Mesothelial cell of epicardium (in vitro differentiated cells): ENCODE measurements around the gene ZNF3. TPM values are rescaled to one million over a fixed set of nuclear protein-coding genes. Genes with fewer than 3 reads are reported as not detected.

Source experiments
- DNase-seq, 2 experiments: peaks; one replicate each; pipeline ENCODE4 v3.0.0; 2021; ENCODE audit warnings: low spot score in 2 of 2; ENCODE audit not compliant: unreplicated experiment in 2 of 2
- H3K27ac Mint-ChIP-seq: 2 replicates; pipeline ENCODE4 v1.8.0; 2021; ENCODE audit warnings: mixed read lengths
- H3K27me3 Mint-ChIP-seq: 2 replicates; pipeline ENCODE4 v1.8.0; 2021; ENCODE audit warnings: low read depth, mixed read lengths
- H3K36me3 Mint-ChIP-seq: 2 replicates; pipeline ENCODE4 v1.8.0; 2021; ENCODE audit warnings: mixed read lengths
- H3K4me1 Mint-ChIP-seq: 2 replicates; pipeline ENCODE4 v1.8.0; 2021; ENCODE audit warnings: mixed read lengths
- H3K4me3 Mint-ChIP-seq: 2 replicates; pipeline ENCODE4 v1.8.0; 2021; ENCODE audit warnings: mild to moderate bottlenecking, moderate library complexity, mixed read lengths
- H3K9me3 Mint-ChIP-seq: 2 replicates; pipeline ENCODE4 v1.8.0; 2021; ENCODE audit warnings: mixed read lengths
- total RNA-seq: library from RNA; stranded (reverse); gene quantifications from 3 replicates; pipeline ENCODE4 v1.2.1, GENCODE V29; 2021
- TF ChIP-seq, protein P1 (sequence below): fragments of 200-600 bp; sonication (generic); IDR thresholded peaks from one replicate; pipeline ENCODE4 v1.5.0; 2021; ENCODE audit warnings: antibody characterized with exemption; ENCODE audit not compliant: unreplicated experiment

ZNF3 gene
- total RNA-seq, 1 donor from 2014 or later = 85.9 TPM

GRCh38 chr7:100099452-100099851 is 17.9 kb upstream of the ZNF3 start:
- H3K27me3 Mint-ChIP-seq = no peaks in the 10 kb centered on the region

DNA sequence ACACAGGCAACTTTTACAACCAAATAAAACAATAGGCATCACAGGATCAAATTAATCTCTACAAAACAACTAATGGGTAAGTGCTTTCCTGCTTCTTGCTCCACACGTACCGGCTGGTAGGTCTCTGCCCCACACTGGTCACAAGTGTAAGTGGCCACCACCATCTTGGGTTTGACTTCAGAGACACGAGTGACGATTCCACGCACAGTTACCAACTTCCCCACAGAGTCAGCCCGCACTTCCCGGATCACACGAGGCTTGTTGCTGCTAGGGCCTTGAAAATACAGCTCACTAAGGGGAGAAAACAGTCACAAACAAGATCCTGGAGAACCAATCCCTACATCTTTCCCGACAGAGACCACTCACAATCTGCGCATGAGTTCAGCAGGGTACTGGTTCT is 17.4 kb upstream of the ZNF3 start:
- peak overlapping the region; percentile 99 for H3K27ac Mint-ChIP-seq
- H3K4me1 Mint-ChIP-seq = peaks cover 36% of the 10 kb centered on the region
- no peaks in the 10 kb centered on the region for H3K27me3 Mint-ChIP-seq
- no peaks in the 10 kb centered on the region for H3K9me3 Mint-ChIP-seq
- H3K36me3 Mint-ChIP-seq = peaks cover 40% of the 10 kb centered on the region
- TF ChIP-seq, protein P1, sequence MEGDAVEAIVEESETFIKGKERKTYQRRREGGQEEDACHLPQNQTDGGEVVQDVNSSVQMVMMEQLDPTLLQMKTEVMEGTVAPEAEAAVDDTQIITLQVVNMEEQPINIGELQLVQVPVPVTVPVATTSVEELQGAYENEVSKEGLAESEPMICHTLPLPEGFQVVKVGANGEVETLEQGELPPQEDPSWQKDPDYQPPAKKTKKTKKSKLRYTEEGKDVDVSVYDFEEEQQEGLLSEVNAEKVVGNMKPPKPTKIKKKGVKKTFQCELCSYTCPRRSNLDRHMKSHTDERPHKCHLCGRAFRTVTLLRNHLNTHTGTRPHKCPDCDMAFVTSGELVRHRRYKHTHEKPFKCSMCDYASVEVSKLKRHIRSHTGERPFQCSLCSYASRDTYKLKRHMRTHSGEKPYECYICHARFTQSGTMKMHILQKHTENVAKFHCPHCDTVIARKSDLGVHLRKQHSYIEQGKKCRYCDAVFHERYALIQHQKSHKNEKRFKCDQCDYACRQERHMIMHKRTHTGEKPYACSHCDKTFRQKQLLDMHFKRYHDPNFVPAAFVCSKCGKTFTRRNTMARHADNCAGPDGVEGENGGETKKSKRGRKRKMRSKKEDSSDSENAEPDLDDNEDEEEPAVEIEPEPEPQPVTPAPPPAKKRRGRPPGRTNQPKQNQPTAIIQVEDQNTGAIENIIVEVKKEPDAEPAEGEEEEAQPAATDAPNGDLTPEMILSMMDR = no peak
- no peak for DNase-seq
- H3K4me3 Mint-ChIP-seq = peak overlapping the region; percentile 89

More at GRCh38 chr7:100099452-100099851, 17.9 kb upstream of the ZNF3 start:
- H3K9me3 Mint-ChIP-seq = no peaks in the 10 kb centered on the region
- DNase-seq = no peak
- H3K36me3 Mint-ChIP-seq = peaks cover 40% of the 10 kb centered on the region
- peak overlapping the region; percentile 89 for H3K4me3 Mint-ChIP-seq
- H3K4me1 Mint-ChIP-seq = peaks cover 36% of the 10 kb centered on the region
- H3K27ac Mint-ChIP-seq = peak overlapping the region; percentile 99
- TF ChIP-seq, protein P1 = no peak

DNA sequence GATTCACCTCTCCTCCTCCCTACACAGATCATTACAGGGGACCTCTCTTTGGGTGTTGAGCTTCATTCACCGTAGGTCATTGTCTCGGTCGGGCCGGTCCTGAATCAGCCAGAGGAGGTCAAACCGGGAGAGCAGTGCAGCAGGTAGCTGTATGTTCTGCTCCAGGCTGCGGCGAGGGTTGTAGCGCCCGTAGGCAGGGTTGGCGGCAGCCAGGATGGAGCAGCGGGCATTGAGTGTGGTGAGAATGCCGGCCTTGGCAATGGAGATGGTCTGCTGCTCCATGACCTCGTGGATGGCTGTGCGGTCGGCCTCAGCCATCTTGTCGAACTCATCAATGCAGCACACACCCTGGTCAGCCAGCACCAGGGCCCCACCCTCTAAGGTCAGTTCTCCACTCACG is 14.2 kb upstream of the ZNF3 start:
- TF ChIP-seq, protein P1 = no peak
- no peaks in the 10 kb centered on the region for H3K9me3 Mint-ChIP-seq
- H3K36me3 Mint-ChIP-seq = peaks cover 71% of the 10 kb centered on the region
- peaks cover 29% of the 10 kb centered on the region for H3K4me1 Mint-ChIP-seq
- H3K27me3 Mint-ChIP-seq = no peaks in the 10 kb centered on the region
- peak overlapping the region; percentile 15 for H3K4me3 Mint-ChIP-seq
- no peak for DNase-seq
- H3K27ac Mint-ChIP-seq = peak overlapping the region; percentile 64

DNA sequence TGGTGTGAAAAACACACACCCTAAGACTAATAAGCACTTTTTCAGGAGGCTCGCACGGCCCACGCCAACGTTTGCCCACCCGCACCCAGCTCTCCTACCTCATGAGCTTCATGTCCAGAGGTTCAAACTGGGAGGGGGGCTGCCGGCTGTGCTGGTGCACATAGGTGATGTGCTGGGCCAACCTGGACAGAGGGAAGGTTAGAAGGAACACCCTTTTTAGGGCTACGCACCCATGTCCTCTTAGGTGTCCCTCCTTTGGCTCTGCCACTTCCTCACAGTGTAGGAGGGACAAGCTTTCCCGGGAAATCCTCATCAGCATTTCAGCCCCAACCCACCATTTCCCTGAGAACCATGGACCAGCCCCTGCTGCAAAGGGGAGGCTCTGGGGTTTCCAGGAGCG is 13.8 kb upstream of the ZNF3 start:
- peaks cover 75% of the 10 kb centered on the region for H3K36me3 Mint-ChIP-seq

DNA sequence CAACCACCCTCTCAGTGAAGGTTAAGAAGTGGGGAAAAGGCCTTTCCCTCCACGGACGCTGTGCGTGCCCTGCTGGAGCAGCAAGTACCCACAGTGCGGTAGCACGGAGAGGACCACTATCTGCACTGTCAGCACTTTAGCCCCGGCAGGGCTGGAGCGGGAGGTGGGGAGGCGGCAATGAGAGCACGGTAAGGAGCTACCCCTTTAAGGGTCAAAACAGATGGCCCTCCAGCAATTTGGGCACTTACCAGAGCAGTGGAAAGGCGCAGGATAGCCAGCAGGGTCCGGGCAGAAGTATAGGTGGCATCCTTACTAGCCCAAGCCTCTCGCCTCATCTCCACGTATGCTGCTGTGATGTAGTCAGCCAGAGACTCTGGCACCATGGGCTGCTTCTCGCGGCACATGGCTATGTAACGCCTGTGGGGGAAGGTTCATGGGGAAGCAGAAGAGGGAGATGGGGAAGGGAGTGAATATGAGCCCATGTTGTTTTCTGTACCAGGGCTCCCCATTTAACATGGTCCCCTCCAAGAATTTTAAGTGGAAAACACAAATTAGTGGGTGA is 12.5 kb upstream of the ZNF3 start:
- H3K27me3 Mint-ChIP-seq = no peaks in the 10 kb centered on the region
- H3K9me3 Mint-ChIP-seq = no peaks in the 10 kb centered on the region
- no peak overlapping the region for H3K27ac Mint-ChIP-seq
- H3K4me3 Mint-ChIP-seq = no peak overlapping the region
- DNase-seq = no peak
- TF ChIP-seq, protein P1 = no peak
- peaks cover 27% of the 10 kb centered on the region for H3K4me1 Mint-ChIP-seq
- H3K36me3 Mint-ChIP-seq = peaks cover 66% of the 10 kb centered on the region

More for the DNA sequence above, 13.8 kb upstream of the ZNF3 start:
- Mint-ChIP-seq H3K9me3 (no peaks in the 10 kb centered on the region), H3K4me1 (peaks cover 31% of the 10 kb centered on the region), H3K27me3 (no peaks in the 10 kb centered on the region), H3K27ac (peak overlapping the region; percentile 47), H3K4me3 (no peak overlapping the region)
- TF ChIP-seq, protein P1 = no peak
- DNase-seq = no peak
